IMR-90 (cell line): Measurements from ENCODE around the gene SLC30A2. TPM values are rescaled to one million over a fixed set of nuclear protein-coding genes. Genes with fewer than 3 reads are reported as not detected.

ENCODE experiments used
- ATAC-seq: fragments of 200-7000 bp; cut with Tn5 transposase; 2 replicates; pipeline ENCODE4 v1.9.1; 2020; ENCODE audit warnings: low read depth, mild to moderate bottlenecking, moderate library complexity
- BruUV-seq: library from RNA; stranded (reverse); fragments of 400-500 nt; replicated peaks from 2 replicates; lab custom pipeline; 2021; lab: Mats Ljungman, UMichigan
- CTCF ChIA-PET: fragments of 300-600 bp; formaldehyde crosslinking; extraction: SDS; loops from one replicate; lab custom pipeline; 2021; ENCODE audit warnings: antibody characterized with exemption; lab: Yijun Ruan, JAX
- POLR2A ChIA-PET: fragments of 300-600 bp; sonication (Branson Sonifier 250); formaldehyde crosslinking; loops from one replicate; lab custom pipeline; 2022; ENCODE audit warnings: antibody characterized with exemption; ENCODE audit not compliant: unreplicated experiment; lab: Charles Lee
- DNase-seq: peaks from one replicate; pipeline ENCODE4 v3.0.0; 2013
- H2AFZ ChIP-seq: replicated peaks from 2 replicates; pipeline ENCODE3; 2013; ENCODE audit warnings: low read length, mild to moderate bottlenecking; ENCODE audit not compliant: poor library complexity
- H2AK5ac ChIP-seq: 2 replicates; pipeline ENCODE4 v1.6.1; 2013; ENCODE audit warnings: low read depth, low read length, inconsistent platforms
- H2AK9ac ChIP-seq: replicated peaks from 2 replicates; pipeline ENCODE3; 2013; ENCODE audit warnings: mild to moderate bottlenecking, low read depth, low read length, moderate library complexity; ENCODE audit not compliant: poor library complexity
- H2BK120ac ChIP-seq: 2 replicates; pipeline ENCODE4 v1.6.1; 2013; ENCODE audit warnings: low read depth, low read length, inconsistent platforms
- H2BK15ac ChIP-seq: 3 replicates; pipeline ENCODE4 v1.6.1; 2013; ENCODE audit warnings: low read depth, low read length, inconsistent platforms
- H2BK20ac ChIP-seq: 2 replicates; pipeline ENCODE4 v1.6.1; 2013; ENCODE audit warnings: low read depth, mild to moderate bottlenecking, inconsistent platforms, low read length, moderate library complexity
- H2BK5ac ChIP-seq: 2 replicates; pipeline ENCODE4 v1.6.1; 2013; ENCODE audit warnings: mild to moderate bottlenecking, low read depth, low read length, inconsistent platforms; ENCODE audit not compliant: poor library complexity, severe bottlenecking
- H3K14ac ChIP-seq: replicated peaks from 2 replicates; pipeline ENCODE4 v1.6.1; 2013; ENCODE audit warnings: low read depth, low read length, inconsistent platforms
- H3K18ac ChIP-seq: 2 replicates; pipeline ENCODE4 v1.6.1; 2013; ENCODE audit warnings: low read depth, low read length, control low read depth
- H3K23ac ChIP-seq: 2 replicates; pipeline ENCODE4 v1.6.1; 2013; ENCODE audit warnings: low read depth, low read length, inconsistent platforms
- H3K27ac ChIP-seq: 2 replicates; pipeline ENCODE4 v1.5.1; 2013; ENCODE audit warnings: mild to moderate bottlenecking, control low read depth, low read length; ENCODE audit not compliant: insufficient read depth
- H3K27me3 ChIP-seq: 2 replicates; pipeline ENCODE4 v1.6.1; 2013; ENCODE audit warnings: low read length; ENCODE audit not compliant: control insufficient read depth, insufficient read depth
- H3K36me3 ChIP-seq: 2 replicates; pipeline ENCODE4 v1.6.1; 2013; ENCODE audit warnings: low read length, mixed read lengths; ENCODE audit not compliant: control insufficient read depth, insufficient read depth
- H3K4ac ChIP-seq: 2 replicates; pipeline ENCODE4 v1.6.1; 2013; ENCODE audit warnings: low read depth, low read length, inconsistent platforms
- H3K4me1 ChIP-seq: 2 replicates; pipeline ENCODE4 v1.6.1; 2013; ENCODE audit warnings: low read length, mixed read lengths; ENCODE audit not compliant: control insufficient read depth, insufficient read depth
- H3K4me2 ChIP-seq: 2 replicates; pipeline ENCODE4 v1.6.1; 2013; ENCODE audit warnings: low read depth, mild to moderate bottlenecking, control low read depth, low read length, moderate library complexity
- H3K4me3 ChIP-seq: 2 replicates; pipeline ENCODE4 v1.5.1; 2013; ENCODE audit warnings: low read depth, mild to moderate bottlenecking, control low read depth, low read length, moderate library complexity; ENCODE audit not compliant: insufficient read depth
- H3K56ac ChIP-seq: 2 replicates; pipeline ENCODE4 v1.6.1; 2013; ENCODE audit warnings: low read length, inconsistent platforms; ENCODE audit not compliant: insufficient read depth; ENCODE audit errors: extremely low read depth
- H3K79me1 ChIP-seq, 2 experiments: 2 replicates each; pipeline ENCODE4 v1.6.1; 2013; ENCODE audit warnings: low read length in 2 of 2, inconsistent platforms in 1 of 2, low read depth in 1 of 2
- H3K9ac ChIP-seq: 2 replicates; pipeline ENCODE4 v1.6.1; 2013; ENCODE audit warnings: low read depth, low read length, control low read depth
- H3K9me1 ChIP-seq: 2 replicates; pipeline ENCODE4 v1.6.1; 2013; ENCODE audit warnings: low read length, inconsistent platforms; ENCODE audit not compliant: insufficient read depth
- H3K9me3 ChIP-seq: 2 replicates; pipeline ENCODE4 v1.6.1; 2013; ENCODE audit warnings: low read length; ENCODE audit not compliant: control insufficient read depth, insufficient read depth
- H4K20me1 ChIP-seq: 2 replicates; pipeline ENCODE4 v1.6.1; 2013; ENCODE audit warnings: low read length, inconsistent platforms; ENCODE audit not compliant: insufficient read depth
- H4K5ac ChIP-seq: 2 replicates; pipeline ENCODE4 v1.6.1; 2013; ENCODE audit warnings: mild to moderate bottlenecking, low read depth, low read length, control low read depth
- H4K8ac ChIP-seq, 2 experiments: 2 replicates each; pipeline ENCODE4 v1.6.1; 2013; ENCODE audit warnings: low read depth in 2 of 2, low read length in 2 of 2, control low read depth in 1 of 2, inconsistent platforms in 1 of 2
- H4K91ac ChIP-seq: 2 replicates; pipeline ENCODE4 v1.6.1; 2013; ENCODE audit warnings: low read depth, low read length, inconsistent platforms; ENCODE audit not compliant: insufficient read depth
- MAZ ChIP-seq: IDR thresholded peaks from 2 replicates; pipeline ENCODE4 v1.6.1; 2012; ENCODE audit warnings: low read depth, mild to moderate bottlenecking, low read length, improper control_type of control experiment, moderate library complexity, borderline replicate concordance
- MXI1 ChIP-seq: IDR thresholded peaks from 2 replicates; pipeline ENCODE4 v1.6.1; 2012; ENCODE audit warnings: low read depth, mild to moderate bottlenecking, low read length, moderate library complexity, borderline replicate concordance
- RCOR1 ChIP-seq: IDR thresholded peaks from 2 replicates; pipeline ENCODE4 v1.6.1; 2012; ENCODE audit warnings: mild to moderate bottlenecking, low read length, improper control_type of control experiment; ENCODE audit not compliant: insufficient replicate concordance
- SMC3 ChIP-seq: fragments of 150-350 bp; IDR thresholded peaks from 2 replicates; pipeline ENCODE4 v1.6.1; 2016; ENCODE audit warnings: low read depth, mild to moderate bottlenecking, antibody characterized with exemption, low read length, moderate library complexity
- WGBS, 2 experiments: methylation state at CpG; one replicate each; pipeline versions ENCODE4 v1.1.5 to v1.1.7; 2013; ENCODE audit warnings: missing lambda C conversion rate in 2 of 2; ENCODE audit not compliant: insufficient read length in 1 of 2; ENCODE audit errors: extremely low coverage in 2 of 2; 5-methylcytosine and 5-hydroxymethylcytosine counted together
- dilution Hi-C: fragments of 300-500 bp; cut with HindIII; formaldehyde crosslinking; loops from one replicate; pipeline ENCODE4 v1.14.3; 2018; ENCODE audit warnings: low sequenced_read_pairs; ENCODE audit not compliant: unreplicated experiment
- in situ Hi-C: fragments of 300-500 bp; cut with MboI; formaldehyde crosslinking; loops from 3 replicates; pipeline ENCODE4 v1.14.3; 2019; ENCODE audit warnings: low sequenced_read_pairs, inconsistent platforms, mixed read lengths
- intact Hi-C: fragments of 100-400 bp; cut with micrococcal nuclease; formaldehyde crosslinking; loops from 2 replicates; pipeline ENCODE4 v1.10.0; 2022
- polyA plus RNA-seq, 3 experiments: library from polyadenylated mRNA; depleted of rRNA; stranded (reverse); fragments of >200 nt; gene quantifications; 2 replicates each; pipeline ENCODE4 v1.2.3, GENCODE V29; 2012; ENCODE audit warnings: low replicate concordance in 1 of 3
- total RNA-seq: library from RNA; depleted of rRNA; stranded (reverse); fragments of >200 nt; gene quantifications from 2 replicates; pipeline ENCODE4 v1.2.3, GENCODE V29; 2012

SLC30A2 gene
- total and polyA plus RNA-seq, 2 of the 4 experiments (the other 2 are of a cell fraction): not detected

DNA sequence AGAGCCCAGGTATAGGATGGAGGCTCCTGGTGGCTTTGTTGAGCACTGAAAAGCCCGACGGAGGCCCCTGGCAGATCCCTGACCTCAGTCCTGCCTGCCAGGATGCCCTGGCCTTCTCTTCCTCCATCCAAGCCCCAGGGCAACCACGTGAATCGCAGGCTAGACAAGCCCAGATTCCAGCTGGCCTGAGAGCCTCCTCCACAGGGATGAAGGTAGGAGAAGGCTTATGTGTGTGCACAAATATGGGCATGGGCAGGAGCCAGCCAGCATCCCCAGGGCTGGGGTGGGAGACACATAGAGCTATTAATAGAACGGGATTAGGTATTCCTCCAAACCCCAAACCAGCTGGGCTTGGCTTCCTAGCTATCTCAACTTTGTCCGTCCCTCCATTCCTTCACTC is 28.3 kb downstream of the SLC30A2 start:
- peak overlapping the region; percentile 63 for H2AK5ac ChIP-seq
- no peak overlapping the region for H3K56ac ChIP-seq
- peak overlapping the region; percentile 60; the same call in 1 of the 2 replicates for H4K91ac ChIP-seq
- dilution Hi-C loops: no loop called here
- H3K4me2 ChIP-seq: no peak overlapping the region
- peak overlapping the region in 1 of 2 experiments; percentile 62; a peak in 1 of 4 replicates for H4K8ac ChIP-seq
- H2AFZ ChIP-seq: peak overlapping the region; percentile 74
- no CpG with 5 or more reads among the region's 6 CpGs for WGBS, 2 experiments
- BruUV-seq: no TSS peak
- peak overlapping the region; percentile 37 for H2BK5ac ChIP-seq
- in situ Hi-C loops: no loop called here
- POLR2A ChIA-PET: no interaction called here
- H2BK20ac ChIP-seq: peak overlapping the region; percentile 17; the same call in 1 of the 2 replicates
- intact Hi-C loops: no loop called here
- H2BK120ac ChIP-seq: peak overlapping the region; percentile 44; the same call in 1 of the 2 replicates
- no peak overlapping the region for H3K27ac ChIP-seq
- peaks cover 30% of the 10 kb centered on the region for H3K4me1 ChIP-seq
- H3K4ac ChIP-seq: peak overlapping the region; percentile 71
- no peak overlapping the region for H4K5ac ChIP-seq
- H3K23ac ChIP-seq: no peak overlapping the region
- ATAC-seq (0 out of 2 replicates have a peak, but pooled peaks have one; percentile 3), DNase-seq (peak; percentile 75)
- H3K4me3 ChIP-seq: no peak overlapping the region
- no peak overlapping the region for H2BK15ac ChIP-seq
- H3K36me3 ChIP-seq: no peaks in the 10 kb centered on the region
- peak overlapping the region; percentile 58; the same call in 1 of the 2 replicates for H3K14ac ChIP-seq
- no peaks in the 10 kb centered on the region for H4K20me1 ChIP-seq
- H3K9me3 ChIP-seq: no peaks in the 10 kb centered on the region
- H3K79me1 ChIP-seq: no peaks in the 10 kb centered on the region
- TF ChIP-seq MXI1 (no peak), SMC3 (no peak), MAZ (no peak), RCOR1 (no peak)
- H2AK9ac ChIP-seq: peak overlapping the region; percentile 73
- peaks cover 10% of the 10 kb centered on the region for H3K9me1 ChIP-seq
- CTCF ChIA-PET: interaction anchor here (0.5 to 1.8 kb wide), 3 partner anchors 20 to 122 kb away, joined by 3 to 5 read pairs (median 5); partner anchors contain the start of gene PAFAH2
- no peaks in the 10 kb centered on the region for H3K27me3 ChIP-seq
- no peak overlapping the region for H3K18ac ChIP-seq
- no peak overlapping the region for H3K9ac ChIP-seq
